VCaP (cell line): Measurements from ENCODE around the gene KCNK3.
A peak's percentile ranks its signal among the peaks of the same experiment; 100 is the strongest.

Experiments used
- H3K27ac ChIP-seq: fragments of 450-650 bp; 2 replicates; pipeline ENCODE4 v1.5.1; 2017
- TF ChIP-seq, protein P1 (sequence below): fragments of 450-650 bp; conservative IDR thresholded peaks from 2 replicates; pipeline ENCODE4 v1.5.1; 2017; ENCODE audit warnings: mild to moderate bottlenecking, moderate library complexity

The KCNK3 gene

GRCh38 chr2:26772064-26773001 is 79.8 kb downstream of the KCNK3 start:
- peak overlapping the region; percentile 100 for H3K27ac ChIP-seq
- TF ChIP-seq, protein P1, sequence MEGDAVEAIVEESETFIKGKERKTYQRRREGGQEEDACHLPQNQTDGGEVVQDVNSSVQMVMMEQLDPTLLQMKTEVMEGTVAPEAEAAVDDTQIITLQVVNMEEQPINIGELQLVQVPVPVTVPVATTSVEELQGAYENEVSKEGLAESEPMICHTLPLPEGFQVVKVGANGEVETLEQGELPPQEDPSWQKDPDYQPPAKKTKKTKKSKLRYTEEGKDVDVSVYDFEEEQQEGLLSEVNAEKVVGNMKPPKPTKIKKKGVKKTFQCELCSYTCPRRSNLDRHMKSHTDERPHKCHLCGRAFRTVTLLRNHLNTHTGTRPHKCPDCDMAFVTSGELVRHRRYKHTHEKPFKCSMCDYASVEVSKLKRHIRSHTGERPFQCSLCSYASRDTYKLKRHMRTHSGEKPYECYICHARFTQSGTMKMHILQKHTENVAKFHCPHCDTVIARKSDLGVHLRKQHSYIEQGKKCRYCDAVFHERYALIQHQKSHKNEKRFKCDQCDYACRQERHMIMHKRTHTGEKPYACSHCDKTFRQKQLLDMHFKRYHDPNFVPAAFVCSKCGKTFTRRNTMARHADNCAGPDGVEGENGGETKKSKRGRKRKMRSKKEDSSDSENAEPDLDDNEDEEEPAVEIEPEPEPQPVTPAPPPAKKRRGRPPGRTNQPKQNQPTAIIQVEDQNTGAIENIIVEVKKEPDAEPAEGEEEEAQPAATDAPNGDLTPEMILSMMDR, result no peak

DNA sequence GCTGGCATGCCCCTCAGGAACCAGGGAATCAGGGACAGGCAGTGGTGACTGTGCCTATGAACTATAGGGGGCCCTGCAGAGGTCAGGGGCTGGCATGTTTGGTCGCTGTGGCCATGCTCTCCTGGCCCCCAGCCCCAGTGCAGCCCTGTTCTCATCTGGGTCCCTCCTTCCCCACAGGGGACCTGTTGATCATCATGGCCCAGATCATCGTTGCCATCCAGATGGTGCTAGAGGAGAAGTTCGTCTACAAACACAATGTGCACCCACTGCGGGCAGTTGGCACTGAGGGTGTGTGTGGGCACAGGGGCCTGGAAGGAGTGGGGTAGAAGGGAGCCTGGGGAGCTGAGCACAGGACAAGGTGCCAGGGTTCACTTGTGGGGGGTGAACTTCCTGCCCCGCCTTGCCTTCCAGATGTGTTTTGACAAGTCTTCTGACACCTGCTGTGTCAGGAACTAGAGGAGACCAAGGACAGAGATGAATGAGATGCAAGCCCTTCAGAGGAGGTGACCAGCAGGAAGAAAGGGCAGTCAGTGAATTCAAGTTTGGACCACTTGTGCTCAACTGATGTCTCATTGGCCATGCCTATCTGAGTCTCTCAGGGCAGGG is 83.8 kb downstream of the KCNK3 start:
- TF ChIP-seq, protein P1, result no peak

GRCh38 chr2:26778098-26778497 is 85.6 kb downstream of the KCNK3 start:
- H3K27ac ChIP-seq, result no peak overlapping the region
- TF ChIP-seq, protein P1, result no peak

More for the DNA sequence above, 83.8 kb downstream of the KCNK3 start:
- H3K27ac ChIP-seq, result no peak overlapping the region

DNA sequence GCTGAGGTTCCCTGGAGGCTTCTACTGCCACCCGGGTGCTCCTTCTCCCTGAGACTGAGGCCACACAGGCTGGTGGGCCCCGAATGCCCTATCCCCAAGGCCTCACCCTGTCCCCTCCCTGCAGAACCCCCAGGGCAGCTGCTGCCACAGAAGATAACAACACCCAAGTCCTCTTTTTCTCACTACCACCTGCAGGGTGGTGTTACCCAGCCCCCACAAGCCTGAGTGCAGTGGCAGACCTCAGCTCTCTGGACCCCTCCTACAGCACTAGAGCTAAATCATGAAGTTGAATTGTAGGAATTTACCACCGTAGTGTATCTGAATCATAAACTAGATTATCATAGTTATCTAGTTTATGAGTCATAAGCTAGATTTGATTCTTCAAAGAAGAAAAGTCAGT is 86.0 kb downstream of the KCNK3 start:
- H3K27ac ChIP-seq, result no peak overlapping the region
- TF ChIP-seq, protein P1, result no peak

- H3K27ac ChIP-seq, result no peak overlapping the region
- TF ChIP-seq, protein P1, result no peak
Observed at GRCh38 chr2:26780203-26780760, 87.8 kb downstream of the KCNK3 start.
